ENCODE measurements around the gene NTRK3.
"Not testable (repeated sequence)": the region's sequence is repeated elsewhere in the genome, so short reads cannot be mapped to it uniquely, and the experiment has no call there.

Gene NTRK3

DNA sequence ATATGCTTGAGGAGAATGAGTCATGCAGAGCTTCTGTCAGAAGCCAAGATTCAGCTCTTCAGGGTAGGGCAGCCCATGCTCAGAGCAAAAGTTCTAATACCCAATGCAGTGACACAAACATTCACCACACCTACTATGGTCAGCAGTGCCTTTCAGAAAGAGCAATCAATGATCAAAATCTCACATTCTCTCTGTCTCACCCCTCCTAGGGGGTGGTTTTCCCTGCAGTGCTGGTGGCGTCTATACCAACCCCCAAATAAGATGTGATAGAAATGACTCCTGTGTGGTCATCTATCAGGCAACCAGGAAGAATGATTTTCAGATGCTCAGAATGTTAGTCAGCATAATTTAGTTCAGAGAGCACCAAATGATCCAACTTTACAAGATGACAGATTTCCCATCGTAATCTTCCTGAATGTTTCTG is 385.3 kb downstream of the NTRK3 start:
- DNase-seq: no peak

DNA sequence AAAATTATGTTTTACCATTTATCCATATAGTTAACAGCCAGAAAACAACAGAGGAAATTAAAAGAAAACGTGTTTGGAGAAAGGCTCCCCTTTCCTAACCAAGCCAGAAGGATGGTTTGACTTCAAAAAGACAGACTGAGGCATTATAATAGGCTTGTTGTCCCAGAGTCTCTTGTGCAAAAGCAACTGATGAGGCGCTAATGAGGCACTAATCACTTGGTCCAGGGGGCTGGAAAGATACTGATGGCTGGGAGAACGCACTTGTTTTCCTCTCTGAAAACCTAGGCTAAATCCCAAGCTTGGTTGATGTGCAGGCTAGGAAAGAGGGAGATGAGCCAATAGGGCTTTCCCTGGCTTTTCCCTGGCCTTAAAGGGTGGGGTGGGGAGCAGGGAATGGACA is 389.6 kb downstream of the NTRK3 start:
- DNase-seq: no peak

DNA sequence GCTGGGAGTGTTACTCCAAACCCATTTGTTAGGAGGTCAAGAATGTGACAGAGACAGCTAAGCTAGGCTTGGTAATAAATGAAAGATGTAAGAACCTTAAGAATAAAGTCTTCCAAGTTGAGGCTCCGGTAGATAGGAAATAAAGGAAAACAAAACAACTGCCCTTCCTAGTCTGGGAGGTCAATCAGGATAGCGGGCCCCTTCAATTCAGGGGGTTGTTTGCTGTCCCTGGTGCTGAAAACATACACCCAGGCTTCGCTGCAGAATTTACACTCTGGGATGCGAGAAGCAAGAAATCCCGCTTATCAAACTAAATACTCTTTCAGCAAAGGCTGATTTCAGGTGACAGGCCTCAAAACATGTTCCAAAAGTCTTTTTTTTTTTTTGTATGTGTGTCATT is 393.4 kb downstream of the NTRK3 start:
- DNase-seq: no peak

- no peak for DNase-seq
Observed at GRCh38 chr15:87860743-87861142, 395.8 kb downstream of the NTRK3 start.

GRCh38 chr15:87858651-87859050 is 397.9 kb downstream of the NTRK3 start:
- DNase-seq: no peak

- DNase-seq: no peak
Observed at GRCh38 chr15:87851497-87851896, 405.0 kb downstream of the NTRK3 start.

DNA sequence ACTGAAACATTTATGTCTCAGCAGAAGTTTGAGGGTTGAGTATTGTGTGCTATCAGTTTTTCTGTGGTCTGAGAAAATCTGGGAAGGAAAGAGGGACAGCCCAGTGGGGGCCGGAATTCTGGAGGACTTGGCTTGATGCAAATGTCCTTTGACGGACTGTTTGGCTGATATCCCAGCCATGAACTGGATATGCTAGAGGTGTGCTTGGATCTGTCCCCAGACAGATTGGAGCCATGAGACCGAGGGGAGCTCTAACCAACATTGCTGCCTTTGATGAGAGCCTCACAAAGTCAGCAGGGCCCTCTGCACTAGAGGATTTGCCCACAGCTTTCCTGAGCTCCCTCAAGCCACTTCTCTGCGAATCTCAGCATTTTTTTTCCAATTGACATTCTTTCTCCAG is 405.6 kb downstream of the NTRK3 start:
- DNase-seq: no peak

- DNase-seq: no peak
Observed at GRCh38 chr15:87849181-87849580, 407.4 kb downstream of the NTRK3 start.

- DNase-seq: no peak
Observed at GRCh38 chr15:87848012-87848411, 408.5 kb downstream of the NTRK3 start.

DNA sequence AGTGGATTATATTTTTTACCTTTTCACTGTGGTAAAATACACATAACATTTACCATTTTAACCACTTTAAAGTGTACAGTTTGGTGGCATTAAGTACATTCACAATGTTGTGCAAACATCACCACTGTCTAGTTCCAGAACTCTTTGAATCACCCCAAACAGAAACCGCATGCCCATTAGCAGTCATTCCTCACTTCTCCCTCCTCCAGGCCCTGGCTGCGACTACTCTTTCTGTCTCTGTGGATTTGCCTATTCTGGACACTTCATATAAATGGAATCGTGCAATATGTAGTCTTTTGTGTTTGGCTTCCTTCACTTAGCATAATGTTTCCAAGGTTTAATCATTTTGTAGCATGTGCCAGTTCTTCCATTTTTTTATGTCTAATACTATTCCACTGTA is 409.8 kb downstream of the NTRK3 start:
- no peak for DNase-seq

GRCh38 chr15:87843312-87843711 is 413.2 kb downstream of the NTRK3 start:
- DNase-seq: no peak

DNA sequence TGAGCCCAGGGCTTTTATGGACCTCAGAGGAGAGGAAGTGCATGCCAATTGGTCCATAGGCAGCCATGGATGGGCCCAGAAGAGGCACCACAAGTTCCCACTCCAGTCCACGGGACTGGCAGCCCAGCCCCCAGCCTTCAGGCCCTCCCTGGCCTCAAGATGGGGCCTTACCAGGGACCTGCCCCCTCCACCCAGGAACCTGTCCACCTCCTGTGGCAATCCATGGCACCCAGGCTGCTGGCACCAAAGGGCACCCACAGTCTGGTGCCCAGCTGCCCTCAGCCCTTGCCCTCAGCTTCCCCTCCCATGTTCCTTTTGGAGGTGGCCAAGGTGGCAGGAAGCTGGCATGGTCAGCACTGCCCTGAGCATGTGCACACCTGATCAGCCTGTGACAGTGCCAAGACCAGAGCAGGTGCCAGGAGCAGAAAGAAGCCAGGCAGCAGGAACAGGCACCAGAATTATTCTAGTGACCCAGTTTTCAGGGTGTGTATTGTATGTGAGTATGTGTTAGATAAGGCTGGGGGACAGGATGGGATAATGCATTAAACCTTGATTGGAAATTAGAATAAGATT is 415.0 kb downstream of the NTRK3 start:
- no peak for DNase-seq

DNA sequence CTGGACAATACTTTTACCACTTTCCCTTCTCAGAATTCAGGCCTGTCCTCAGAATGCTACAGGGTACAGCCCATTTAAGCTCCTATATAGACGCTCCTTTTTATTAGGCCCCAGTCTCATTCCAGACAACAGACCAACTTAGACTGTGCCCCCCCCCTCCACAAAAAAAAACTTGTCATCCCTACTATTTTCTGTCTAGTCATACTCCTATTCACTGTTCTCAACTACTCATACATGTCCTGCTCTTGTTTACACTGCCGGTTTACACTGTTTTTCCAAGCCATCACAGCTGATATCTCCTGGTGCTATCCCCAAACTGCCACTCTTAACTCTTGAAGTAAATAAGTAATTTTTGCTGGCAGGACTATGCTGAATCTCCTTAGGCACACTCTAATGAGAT is 420.7 kb downstream of the NTRK3 start:
- not testable (repeated sequence) for DNase-seq

DNA sequence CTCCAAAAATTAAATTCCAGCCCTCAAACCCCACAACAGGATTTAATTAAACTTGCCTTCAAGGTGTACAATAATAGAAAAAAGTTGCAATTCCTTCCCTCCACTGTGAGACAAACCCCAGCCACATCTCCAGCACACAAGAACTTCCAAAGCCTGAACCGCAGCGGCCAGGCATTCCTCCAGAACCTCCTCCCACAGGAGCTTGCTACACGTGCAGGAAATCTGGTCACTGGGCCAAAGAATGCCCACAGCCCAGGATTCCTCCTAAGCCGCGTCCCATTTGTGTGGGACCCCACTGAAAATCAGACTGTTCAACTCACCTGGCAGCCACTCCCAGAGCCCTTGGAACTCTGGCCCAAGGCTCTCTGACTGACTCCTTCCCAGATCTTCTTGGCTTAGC is 423.2 kb downstream of the NTRK3 start:
- DNase-seq: not testable (repeated sequence)

- DNase-seq: no peak
Observed at GRCh38 chr15:87829332-87830050, 427.0 kb downstream of the NTRK3 start.

- DNase-seq: no peak
Observed at GRCh38 chr15:87828608-87829007, 427.9 kb downstream of the NTRK3 start.

- no peak for DNase-seq
Observed at GRCh38 chr15:87827131-87827530, 429.4 kb downstream of the NTRK3 start.

DNA sequence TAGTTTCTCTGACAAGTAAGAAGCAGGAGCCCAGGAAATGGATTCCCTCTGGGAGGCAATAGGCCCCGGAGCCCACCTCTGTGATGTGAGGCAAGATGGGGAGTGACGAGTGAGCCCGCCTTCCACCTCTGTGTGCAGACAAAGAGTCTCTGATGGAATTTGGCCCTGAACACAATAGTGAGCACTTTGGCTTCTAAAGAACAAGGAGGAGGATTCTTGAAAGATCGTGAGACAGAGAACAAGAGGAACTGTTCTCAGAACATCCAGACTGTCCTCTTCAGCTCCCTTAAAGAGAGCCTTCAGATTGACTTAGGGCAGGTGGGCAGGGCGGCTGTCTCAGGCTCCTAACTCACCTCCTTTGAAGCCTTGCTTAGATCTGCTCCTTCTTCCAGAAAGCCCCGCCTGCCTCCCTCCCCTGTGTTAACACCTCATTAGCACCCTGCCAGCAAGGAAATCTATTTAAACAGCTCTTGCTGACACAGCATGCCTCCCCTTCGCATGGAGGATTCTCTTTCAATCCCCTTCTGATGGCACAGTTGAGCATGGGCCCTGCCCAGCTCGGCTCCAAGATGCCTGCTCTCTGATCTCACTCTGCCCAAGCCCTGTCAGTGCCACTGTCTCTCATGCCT is 430.3 kb downstream of the NTRK3 start:
- no peak for DNase-seq

- no peak for DNase-seq
Observed at GRCh38 chr15:87818756-87819155, 437.8 kb downstream of the NTRK3 start.

GRCh38 chr15:87817553-87817952 is 439.0 kb downstream of the NTRK3 start:
- DNase-seq: no peak

- DNase-seq: no peak
Observed at GRCh38 chr15:87816811-87817210, 439.7 kb downstream of the NTRK3 start.

GRCh38 chr15:87816016-87816415 is 440.5 kb downstream of the NTRK3 start:
- no peak for DNase-seq
